Neural cell (in vitro differentiated cells): ENCODE measurements around the gene SLC16A10.

Experiments
- EP300 ChIP-seq: fragments of 450-650 bp; conservative IDR thresholded peaks from 2 replicates; pipeline ENCODE4 v1.6.1; 2014; ENCODE audit warnings: antibody characterized with exemption, mild to moderate bottlenecking, moderate library complexity; ENCODE audit not compliant: poor library complexity, severe bottlenecking
- MXI1 ChIP-seq: fragments of 450-650 bp; conservative IDR thresholded peaks from 2 replicates; pipeline ENCODE4 v1.6.1; 2014; ENCODE audit warnings: antibody characterized with exemption, mild to moderate bottlenecking; ENCODE audit not compliant: poor library complexity, severe bottlenecking
- POLR2AphosphoS5 ChIP-seq: IDR thresholded peaks from 2 replicates; pipeline ENCODE4 v1.6.1; 2012
- RAD21 ChIP-seq: fragments of 450-650 bp; conservative IDR thresholded peaks from 2 replicates; pipeline ENCODE4 v1.6.1; 2014; ENCODE audit warnings: antibody characterized with exemption, mild to moderate bottlenecking, moderate library complexity
- SMC3 ChIP-seq: fragments of 450-650 bp; conservative IDR thresholded peaks from 2 replicates; pipeline ENCODE4 v1.6.1; 2014; ENCODE audit warnings: antibody characterized with exemption, mild to moderate bottlenecking, moderate library complexity; ENCODE audit not compliant: poor library complexity
- TAF1 ChIP-seq: IDR thresholded peaks from 2 replicates; pipeline ENCODE4 v1.6.1; 2012; ENCODE audit warnings: low read depth
- TF ChIP-seq, protein P1 (sequence below): fragments of 450-650 bp; IDR thresholded peaks from 2 replicates; pipeline ENCODE4 v1.5.1; 2014; ENCODE audit warnings: antibody characterized with exemption, mild to moderate bottlenecking, moderate library complexity; ENCODE audit not compliant: poor library complexity, severe bottlenecking
- TF ChIP-seq, protein P2 (sequence below): IDR thresholded peaks from 2 replicates; pipeline ENCODE4 v1.6.1; 2012; ENCODE audit warnings: borderline replicate concordance

DNA sequence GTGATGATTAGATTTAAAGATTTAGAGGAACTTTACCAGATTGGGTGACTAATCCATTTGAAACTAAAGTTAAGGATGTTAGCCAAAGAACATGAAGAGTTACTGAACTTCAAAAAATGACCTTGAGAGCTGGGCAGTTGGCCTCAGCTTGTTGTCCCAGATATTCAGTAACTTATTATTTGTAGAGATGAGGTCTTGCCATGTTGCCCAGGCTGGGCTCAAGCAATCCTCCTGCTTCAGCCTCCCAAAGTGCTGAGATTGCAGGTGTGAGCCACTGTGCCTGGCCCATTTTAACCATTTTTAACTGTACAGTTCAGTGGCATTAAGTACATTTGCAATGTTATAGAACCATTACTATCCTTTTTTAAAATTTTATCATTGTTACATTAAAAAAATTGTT lies 161.5 kb downstream of the SLC16A10 start:
- TF ChIP-seq POLR2AphosphoS5 (no peak), RAD21 (no peak), EP300 (no peak), SMC3 (no peak), TAF1 (no peak), MXI1 (no peak)
- TF ChIP-seq, protein P1, sequence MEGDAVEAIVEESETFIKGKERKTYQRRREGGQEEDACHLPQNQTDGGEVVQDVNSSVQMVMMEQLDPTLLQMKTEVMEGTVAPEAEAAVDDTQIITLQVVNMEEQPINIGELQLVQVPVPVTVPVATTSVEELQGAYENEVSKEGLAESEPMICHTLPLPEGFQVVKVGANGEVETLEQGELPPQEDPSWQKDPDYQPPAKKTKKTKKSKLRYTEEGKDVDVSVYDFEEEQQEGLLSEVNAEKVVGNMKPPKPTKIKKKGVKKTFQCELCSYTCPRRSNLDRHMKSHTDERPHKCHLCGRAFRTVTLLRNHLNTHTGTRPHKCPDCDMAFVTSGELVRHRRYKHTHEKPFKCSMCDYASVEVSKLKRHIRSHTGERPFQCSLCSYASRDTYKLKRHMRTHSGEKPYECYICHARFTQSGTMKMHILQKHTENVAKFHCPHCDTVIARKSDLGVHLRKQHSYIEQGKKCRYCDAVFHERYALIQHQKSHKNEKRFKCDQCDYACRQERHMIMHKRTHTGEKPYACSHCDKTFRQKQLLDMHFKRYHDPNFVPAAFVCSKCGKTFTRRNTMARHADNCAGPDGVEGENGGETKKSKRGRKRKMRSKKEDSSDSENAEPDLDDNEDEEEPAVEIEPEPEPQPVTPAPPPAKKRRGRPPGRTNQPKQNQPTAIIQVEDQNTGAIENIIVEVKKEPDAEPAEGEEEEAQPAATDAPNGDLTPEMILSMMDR, result no peak
- TF ChIP-seq, protein P2, sequence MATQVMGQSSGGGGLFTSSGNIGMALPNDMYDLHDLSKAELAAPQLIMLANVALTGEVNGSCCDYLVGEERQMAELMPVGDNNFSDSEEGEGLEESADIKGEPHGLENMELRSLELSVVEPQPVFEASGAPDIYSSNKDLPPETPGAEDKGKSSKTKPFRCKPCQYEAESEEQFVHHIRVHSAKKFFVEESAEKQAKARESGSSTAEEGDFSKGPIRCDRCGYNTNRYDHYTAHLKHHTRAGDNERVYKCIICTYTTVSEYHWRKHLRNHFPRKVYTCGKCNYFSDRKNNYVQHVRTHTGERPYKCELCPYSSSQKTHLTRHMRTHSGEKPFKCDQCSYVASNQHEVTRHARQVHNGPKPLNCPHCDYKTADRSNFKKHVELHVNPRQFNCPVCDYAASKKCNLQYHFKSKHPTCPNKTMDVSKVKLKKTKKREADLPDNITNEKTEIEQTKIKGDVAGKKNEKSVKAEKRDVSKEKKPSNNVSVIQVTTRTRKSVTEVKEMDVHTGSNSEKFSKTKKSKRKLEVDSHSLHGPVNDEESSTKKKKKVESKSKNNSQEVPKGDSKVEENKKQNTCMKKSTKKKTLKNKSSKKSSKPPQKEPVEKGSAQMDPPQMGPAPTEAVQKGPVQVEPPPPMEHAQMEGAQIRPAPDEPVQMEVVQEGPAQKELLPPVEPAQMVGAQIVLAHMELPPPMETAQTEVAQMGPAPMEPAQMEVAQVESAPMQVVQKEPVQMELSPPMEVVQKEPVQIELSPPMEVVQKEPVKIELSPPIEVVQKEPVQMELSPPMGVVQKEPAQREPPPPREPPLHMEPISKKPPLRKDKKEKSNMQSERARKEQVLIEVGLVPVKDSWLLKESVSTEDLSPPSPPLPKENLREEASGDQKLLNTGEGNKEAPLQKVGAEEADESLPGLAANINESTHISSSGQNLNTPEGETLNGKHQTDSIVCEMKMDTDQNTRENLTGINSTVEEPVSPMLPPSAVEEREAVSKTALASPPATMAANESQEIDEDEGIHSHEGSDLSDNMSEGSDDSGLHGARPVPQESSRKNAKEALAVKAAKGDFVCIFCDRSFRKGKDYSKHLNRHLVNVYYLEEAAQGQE, result no peak
